Measurements from ENCODE around the gene PSAPL1.

The PSAPL1 gene, protein sequence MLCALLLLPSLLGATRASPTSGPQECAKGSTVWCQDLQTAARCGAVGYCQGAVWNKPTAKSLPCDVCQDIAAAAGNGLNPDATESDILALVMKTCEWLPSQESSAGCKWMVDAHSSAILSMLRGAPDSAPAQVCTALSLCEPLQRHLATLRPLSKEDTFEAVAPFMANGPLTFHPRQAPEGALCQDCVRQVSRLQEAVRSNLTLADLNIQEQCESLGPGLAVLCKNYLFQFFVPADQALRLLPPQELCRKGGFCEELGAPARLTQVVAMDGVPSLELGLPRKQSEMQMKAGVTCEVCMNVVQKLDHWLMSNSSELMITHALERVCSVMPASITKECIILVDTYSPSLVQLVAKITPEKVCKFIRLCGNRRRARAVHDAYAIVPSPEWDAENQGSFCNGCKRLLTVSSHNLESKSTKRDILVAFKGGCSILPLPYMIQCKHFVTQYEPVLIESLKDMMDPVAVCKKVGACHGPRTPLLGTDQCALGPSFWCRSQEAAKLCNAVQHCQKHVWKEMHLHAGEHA

DNA sequence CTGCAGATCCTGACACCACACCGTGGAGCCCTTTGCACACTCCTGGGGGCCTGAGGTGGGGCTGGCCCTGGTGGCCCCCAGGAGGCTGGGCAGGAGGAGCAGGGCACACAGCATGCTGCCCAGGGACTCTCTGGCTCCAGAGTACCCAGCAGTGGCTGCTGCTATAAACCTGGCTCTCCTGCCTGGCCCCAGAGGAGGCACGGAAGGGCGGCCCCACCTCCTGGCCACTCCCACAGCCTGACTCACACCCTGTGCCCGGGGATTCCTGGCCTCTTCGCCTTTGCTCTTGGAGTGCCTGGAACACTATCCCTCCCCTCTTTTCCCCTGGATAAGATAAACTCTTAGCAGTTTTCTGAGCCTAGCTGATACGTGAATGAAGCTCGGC, at the start of gene PSAPL1:
Gene PSAPL1 (minus strand): TSS at position 165 of the 385 bp plus-strand sequence. CDS start 51 bp downstream, at position 114.
- no peak for DNase-seq (ENCODE audit: low read depth in 2 of 2)

DNA sequence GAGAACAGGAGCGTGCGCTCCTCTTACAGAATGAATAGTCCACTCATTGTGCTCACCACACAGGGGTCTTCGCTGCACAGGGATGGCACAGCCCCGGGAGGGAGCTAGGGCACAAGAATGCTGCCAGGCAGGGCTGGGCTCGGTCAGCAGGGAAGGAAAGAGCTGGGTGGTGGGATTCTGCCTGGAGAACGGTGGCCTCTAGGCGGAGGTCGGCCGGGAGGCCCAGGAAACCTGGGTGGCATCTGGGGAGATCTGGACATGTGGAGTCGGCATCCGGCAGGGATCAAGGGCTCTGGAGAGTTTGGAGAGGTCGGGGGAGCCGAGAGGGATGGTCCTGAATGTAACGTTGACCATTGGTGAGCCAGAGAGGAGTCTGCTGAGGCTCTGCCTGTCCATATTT, 46.5 kb upstream of the PSAPL1 start:
- no peak for DNase-seq (ENCODE audit: low read depth in 2 of 2)

DNA sequence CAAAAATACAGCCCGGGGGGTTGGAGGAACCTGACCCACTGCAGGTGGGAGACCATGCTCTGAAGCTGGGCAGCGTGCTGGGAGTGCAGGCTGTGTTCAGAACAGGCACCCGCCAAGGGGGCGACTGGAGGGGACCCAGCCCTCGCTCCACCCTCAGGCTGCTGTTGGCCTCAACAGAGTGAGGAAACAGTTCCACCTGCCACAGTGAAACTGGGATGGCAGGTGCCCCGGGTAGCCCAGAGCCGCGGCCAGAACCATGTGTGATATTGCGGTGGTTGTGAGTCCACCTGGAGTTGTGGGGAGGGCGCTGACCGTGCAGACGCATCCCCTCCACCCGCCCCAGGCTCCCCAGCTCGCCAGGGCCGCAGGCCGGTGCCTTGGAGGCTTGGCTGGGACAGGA, 45.7 kb upstream of the PSAPL1 start:
- no peak for DNase-seq (ENCODE audit: low read depth in 2 of 2)

DNA sequence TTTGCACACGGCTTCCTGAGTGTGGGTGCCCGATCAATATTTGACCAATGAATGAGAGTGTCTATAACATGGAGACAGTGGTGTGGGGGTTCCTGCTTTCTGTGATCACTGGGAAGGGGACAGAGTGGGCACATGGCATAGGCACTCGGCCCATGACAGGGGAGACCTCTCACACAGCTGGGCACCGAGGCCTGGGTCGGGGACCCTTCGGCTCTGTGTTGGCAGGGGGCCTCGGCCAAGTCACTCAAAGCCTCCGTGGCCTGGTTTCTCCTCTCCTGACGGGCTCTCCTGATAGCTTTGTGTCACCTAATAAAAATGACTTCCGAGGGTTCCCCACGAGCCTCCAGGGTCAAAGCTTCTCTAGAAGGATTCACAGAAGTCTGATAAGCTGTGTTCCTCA, 43.9 kb upstream of the PSAPL1 start:
- DNase-seq (ENCODE audit: low read depth in 2 of 2), result no peak

DNA sequence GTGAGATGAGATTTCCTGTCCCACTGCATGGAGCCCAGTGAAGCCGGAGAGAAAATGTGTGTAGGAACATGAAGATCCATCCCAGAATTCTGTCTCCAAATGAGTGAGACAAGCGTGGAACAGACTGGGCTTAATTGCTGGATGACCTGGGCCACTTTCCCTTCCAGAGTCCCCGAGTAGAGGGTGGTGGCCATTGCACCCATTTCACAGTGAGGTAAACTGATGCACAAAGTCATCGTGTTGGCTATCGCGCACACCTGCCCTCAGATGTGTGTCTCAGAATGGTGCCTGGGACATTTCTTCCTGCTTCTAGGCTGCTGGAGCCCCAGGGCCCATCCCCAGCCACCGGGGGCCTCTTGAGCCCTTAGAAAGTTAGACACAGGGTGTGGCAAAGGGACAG, 43.0 kb upstream of the PSAPL1 start:
- no peak for DNase-seq (ENCODE audit: low read depth in 2 of 2)

DNA sequence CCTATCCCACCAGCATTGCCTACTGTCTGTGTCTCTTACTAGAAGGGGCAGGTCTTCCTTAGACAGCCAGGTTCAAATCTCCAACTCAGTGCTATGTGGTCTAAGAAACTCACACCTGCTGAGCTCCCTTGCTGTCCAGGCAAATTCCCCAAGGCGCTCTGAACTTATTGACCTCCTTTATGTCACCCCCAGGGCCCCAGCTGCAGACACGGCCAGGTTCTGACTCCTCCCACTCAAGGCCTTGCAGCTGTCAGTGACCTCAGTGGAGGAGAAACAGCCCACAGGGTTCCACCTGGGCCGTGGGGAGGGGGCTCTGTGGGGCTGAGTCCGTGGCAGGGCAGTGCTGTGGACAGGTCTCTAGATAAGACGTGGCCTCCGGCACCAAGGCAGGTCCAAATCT, 42.1 kb upstream of the PSAPL1 start:
- no peak for DNase-seq (ENCODE audit: low read depth in 2 of 2)

DNA sequence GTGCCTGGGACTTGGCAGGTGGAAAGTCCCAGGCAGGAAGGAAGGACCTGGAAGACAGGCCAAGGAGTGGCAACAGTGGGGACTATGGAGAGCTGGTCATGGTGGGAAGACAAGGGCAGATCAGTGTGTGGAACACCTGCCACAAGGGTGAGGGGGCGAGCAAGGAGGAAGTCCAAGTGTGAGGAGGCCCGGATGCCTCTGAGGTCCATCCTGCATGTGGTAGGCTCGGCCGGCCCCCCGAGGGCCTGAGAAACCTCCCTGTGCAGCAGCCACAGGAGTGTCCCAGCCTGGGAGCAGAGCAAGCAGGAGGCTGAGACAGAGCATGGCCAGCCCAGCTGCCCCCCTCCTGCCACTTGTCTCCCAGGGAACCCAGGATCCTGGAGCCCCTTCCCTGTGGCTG, 40.5 kb upstream of the PSAPL1 start:
- no peak for DNase-seq (ENCODE audit: low read depth in 2 of 2)

DNA sequence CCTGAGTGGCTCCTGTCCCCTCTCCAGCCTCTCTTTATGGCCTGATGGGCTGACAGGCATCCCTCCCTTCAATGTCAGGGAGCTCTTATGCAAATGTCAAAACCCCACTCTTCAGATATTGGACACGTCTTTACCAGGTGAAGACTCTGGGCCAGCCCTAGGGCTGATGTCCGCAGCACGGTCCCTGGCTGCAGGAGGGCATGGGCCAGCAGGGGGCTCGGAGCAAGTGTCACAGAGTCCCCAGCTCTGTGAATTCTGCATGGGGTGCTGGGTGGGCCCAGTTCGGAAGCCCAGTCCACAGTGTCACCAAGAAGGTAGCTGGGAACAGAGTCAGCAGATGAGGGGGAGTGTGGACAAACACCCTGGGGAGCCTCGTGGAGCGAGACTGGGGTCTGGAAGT, 39.6 kb upstream of the PSAPL1 start:
- DNase-seq (ENCODE audit: low read depth in 2 of 2), result no peak

DNA sequence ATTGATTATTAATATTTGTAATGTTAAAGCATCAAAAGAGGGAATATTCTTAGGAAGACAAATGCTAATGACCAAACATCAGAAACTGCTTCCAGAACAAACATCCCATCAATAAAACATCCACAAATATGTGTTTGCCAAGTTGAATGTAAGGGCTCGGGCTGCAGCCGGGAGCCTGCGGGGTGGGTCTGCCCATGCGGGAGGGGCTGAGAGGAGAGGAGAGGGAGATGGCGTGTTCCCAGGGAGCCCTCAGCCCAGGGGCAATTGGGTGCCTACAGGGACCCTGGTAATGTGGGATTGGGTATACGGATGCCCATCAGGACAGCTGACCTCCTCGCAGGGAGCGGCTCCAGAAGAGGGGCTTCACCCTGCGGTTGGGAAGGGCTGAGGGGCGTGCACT, 38.4 kb upstream of the PSAPL1 start:
- no peak for DNase-seq (ENCODE audit: low read depth in 2 of 2)

DNA sequence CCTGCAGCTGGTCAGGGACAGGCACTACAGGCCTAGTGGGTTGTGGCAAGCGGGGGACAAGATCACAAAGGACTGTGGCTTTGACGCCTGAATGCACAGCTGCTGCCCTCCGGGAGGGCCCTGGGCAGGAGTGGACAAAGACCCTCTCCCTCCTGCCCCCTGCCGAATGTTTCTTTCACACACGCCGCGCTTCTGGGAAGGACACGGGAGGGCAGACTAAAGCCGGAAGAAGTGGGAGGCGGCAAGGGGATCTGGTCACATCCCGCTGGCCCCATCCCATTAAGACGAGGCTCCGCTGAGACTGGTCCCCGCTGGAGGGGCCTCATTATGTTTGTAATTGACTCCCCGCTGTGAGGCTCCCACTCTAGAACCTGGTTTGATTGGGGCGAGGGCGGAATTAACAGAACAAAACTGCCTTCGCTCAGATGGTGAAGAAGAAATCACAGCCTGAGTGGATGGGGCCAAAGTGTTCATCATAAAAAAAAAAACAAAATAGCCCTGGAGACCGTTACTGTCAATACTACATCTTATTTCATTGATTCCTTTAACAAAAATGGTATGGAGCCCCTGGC, 37.8 kb upstream of the PSAPL1 start:
- DNase-seq (ENCODE audit: low read depth in 2 of 2), result no peak

DNA sequence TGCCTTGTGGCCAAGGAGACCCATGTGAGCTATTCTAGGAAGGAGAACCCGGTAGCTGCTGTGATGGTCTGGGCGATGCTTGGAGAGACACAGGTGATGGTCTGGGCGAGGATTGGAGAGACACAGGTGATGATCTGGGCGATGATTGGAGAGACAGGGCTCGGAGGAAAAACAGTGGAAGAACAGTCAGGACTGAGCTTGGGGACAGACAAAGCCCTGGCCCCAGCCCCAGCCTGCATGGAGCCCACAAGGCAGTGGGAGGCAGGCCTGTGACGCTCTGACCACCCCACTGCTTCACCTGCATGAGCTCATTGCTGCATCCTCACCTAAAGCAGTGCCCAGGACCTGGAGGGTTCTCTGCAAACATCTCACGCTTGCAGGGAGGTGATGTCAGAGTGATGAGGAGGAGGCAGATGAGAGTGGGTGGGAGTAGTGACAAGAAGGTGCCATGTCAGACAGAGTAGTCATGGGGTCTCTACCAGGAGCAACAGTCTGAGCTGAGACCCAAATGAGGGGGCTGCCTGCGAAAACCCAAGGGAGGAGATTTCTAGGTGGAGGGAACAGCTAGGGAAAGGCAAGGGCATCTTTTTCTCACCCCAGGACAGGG, 35.9 kb upstream of the PSAPL1 start:
- DNase-seq (ENCODE audit: low read depth in 2 of 2), result no peak

DNA sequence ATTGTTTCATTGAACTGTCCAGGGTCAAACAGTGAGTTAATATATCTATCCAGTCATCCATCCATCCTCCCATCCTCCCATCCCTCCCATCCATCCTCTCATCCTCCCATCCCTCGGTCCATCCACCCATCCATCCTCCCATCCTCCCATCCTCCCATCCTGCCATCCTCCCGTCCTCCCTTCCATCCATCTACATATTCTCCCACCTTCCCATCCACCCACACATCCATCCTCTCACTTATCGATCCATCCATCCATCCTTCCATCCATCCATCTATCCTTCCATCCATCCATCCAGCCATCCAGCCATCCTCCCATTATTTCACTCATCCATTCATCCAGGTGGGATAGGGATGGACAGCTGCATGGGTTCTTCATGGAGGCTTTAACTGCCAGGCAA, 35.4 kb upstream of the PSAPL1 start:
- DNase-seq (ENCODE audit: low read depth in 2 of 2), result no peak

DNA sequence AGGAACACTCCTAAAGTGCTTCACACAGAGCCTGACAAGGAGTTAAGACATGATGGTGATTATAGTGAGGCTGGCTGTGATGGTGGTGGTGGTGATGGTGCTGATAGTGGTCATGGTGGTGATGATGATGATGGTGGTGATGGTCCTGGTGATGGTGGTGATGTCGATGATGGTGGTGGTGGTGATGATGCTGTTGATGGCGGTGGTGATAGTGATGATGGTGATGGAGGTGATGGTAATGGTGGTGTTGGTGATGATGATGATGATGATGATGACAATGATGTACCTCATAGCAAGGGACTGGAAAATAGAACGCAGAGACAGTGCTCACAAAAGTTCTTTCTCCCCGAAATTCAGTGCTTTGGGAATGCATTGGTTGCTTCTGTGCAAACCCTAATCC, 34.3 kb upstream of the PSAPL1 start:
- DNase-seq (ENCODE audit: low read depth in 2 of 2), result no peak

DNA sequence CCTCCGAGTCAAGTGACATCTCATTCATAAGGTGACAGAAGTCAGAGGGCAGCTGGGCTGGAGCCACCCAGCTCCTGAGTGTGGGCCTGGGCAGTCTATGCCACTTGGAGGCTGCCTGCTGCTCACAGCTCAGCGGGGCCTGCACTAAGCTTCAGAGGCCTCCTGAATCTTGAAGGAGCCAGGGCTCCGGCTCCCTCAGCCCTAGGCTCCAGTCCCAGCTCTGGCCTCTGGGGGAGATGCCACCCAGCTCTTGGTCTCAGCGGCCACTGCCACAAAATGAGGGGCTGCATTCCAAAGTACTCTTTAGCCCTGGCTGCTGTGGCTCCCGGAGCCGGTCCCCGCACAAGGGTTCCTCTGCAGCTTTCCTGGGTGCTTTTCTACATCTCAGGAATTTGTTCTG, 32.7 kb upstream of the PSAPL1 start:
- DNase-seq (ENCODE audit: low read depth in 2 of 2), result no peak

DNA sequence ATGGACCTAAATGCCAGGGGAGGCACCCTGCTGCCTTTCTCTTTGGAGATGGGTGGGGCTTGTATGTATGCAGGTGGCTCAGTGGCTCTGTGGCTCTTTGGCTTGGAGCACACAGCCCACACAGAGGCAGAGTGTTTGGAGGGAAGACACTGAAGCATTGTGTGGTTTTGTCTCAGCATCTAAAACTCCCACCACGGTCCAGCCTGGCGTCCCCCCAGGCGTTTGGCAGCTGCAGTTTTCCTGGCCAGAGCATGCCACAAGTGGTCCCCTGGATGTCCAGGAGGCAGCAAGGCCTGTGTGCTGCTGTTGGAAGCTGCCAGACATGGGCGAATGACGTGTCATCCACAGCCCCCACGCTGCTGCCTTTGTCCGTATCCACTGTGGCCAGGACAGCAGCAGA, 32.2 kb upstream of the PSAPL1 start:
- no peak for DNase-seq (ENCODE audit: low read depth in 2 of 2)

DNA sequence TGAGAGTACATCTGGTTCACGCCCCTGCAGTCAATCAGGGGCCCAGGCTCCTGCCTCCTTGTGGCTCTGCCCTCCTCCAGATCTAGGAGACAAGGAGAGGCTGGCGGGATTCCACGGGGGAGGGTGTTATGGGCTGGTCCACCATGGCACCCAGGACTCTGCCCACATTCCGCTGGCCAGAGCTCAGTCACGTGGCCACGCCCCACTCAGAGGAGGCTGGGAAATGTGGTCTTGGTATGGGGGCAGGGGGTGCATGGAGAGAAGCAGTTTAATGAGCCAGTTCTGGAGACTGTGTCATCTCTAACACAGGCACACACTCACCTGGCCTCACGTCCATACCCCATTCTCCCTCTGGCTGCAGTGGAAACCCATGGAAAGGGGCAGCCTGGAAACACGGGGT, 31.5 kb upstream of the PSAPL1 start:
- DNase-seq (ENCODE audit: low read depth in 2 of 2), result no peak

DNA sequence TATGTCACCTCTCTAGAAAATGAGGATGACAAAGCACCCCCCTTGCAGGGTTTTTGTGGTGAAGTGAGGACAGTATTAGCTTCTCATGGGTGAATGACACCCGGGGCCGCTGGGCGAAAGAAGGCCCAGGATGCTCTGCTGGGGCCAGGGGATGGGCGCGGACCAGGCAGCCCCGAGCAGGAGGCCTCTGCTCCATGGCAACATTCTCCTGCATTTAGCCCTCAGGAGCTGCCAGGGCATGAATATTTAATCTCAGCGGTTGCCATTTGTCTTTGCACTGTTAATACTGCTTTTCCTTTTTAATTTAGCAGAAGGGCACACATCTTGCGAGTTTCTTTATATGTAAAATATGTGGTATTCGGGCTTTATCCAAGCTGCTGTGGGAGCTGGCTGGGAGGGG, 30.3 kb upstream of the PSAPL1 start:
- DNase-seq (ENCODE audit: low read depth in 2 of 2), result no peak

DNA sequence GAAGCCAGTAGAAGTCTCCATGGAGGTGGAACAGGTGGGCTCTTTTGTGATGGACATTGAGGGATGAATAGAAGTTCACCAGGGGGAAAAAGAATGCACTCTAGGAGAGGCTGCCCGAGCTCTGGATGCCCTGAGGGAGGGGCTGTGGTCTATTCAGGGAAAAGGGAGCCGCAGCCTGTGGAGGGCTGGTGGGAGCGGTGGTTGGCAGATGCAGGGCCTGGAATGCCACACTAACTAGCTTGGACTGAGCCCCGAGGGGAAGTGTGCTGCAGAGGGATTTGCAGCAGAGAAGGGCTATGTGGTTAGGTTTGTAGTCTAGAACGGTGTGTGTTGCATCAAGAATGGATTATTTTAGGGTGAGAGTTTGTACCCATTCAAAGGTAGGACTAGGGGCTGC, 29.5 kb upstream of the PSAPL1 start:
- DNase-seq (ENCODE audit: low read depth in 2 of 2), result no peak

DNA sequence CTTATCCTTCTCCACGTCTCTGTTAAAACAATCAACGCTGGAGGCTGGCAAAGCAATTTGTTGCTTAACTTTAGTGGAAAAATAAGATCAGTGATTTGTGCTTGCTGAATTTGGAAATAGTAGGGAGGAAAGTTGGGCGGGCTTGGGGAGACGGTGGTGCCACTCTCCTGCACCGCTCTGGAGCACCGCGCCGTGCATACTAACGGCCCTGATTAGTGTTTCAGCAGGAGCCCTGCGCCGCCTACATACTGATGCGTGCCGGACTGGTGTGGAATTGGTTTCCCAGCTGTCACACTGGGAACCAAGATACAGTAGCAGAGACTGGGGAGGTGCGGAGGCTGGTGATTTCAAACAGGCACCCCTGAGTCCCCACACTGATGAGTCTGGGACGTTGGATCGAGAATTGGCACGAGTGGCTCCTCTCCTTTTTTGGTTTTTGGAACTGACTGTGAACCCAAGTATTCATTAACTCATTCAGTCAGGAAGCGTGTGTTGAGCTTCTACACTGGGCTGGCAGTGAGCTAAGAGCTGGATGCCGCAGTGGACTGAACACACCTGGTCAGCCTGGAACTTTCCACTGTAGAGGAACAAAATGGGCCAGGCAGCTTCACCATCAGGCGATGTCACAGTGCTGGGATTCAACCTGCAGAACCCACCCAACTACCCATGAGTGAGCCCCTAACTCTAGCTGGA, 29.0 kb upstream of the PSAPL1 start:
- no peak for DNase-seq (ENCODE audit: low read depth in 2 of 2)

DNA sequence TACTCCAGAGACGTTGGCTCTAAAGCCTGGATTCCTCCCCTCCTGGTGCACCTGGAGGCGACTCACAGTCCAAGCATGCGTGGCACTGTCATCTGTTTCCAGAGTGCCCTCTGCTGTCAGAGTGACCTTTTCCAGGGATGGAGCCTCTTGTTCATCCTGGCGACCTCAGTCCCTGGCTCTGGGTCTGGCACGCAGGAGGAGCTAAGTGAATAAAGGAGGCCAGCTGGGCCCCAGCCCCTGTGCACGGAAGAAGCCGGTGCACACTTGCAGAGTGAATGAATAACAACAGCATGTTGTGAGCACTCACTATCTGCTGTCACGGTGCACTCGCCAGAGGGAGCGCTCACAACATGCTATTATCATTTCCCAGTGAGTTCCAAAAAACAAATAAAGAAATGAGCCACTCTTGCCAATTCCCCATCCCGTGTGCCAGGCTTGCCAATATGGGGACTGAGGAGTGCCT, 27.8 kb upstream of the PSAPL1 start:
- no peak for DNase-seq (ENCODE audit: low read depth in 2 of 2)

DNA sequence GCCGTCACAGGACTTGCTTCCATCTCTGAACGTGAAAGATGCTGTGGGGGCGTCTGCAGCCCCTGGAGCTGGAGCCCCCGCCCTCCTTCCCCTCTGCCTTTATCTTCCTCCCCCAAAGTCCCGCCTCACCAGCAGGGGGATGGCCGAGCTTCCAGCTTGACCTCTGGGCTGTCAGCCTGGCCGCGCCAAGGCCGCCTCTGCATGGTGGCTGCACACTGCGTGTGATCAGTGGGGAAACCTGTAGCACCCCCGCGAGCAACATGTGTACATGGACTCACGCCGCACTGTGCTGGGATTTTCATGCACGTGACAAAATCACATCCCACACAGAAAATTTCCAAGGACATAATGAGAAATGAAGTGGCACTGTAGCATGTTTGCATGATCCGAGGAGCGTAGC, 26.5 kb upstream of the PSAPL1 start:
- no peak for DNase-seq (ENCODE audit: low read depth in 2 of 2)

DNA sequence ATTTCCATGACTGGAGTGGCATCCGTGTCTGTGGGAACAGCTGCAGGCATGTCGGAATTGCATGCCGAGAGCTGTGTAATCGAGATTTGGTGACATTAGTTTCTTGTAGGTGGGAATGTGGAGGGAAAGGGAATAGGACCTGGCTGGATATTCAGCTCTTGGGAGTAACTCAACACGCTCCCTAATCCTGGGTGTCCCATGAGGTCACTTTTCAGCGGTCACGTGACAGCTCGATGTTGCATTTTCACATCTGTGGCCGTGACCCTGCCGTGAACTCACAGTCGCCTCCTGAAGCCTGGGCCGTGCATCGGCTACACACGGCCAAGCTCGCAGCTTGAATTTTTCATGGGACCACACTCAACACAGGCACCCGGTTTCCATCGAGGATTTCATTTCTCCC, 25.8 kb upstream of the PSAPL1 start:
- no peak for DNase-seq (ENCODE audit: low read depth in 2 of 2)
